ENCODE measurements around the gene GPR146. TPM values are rescaled to one million over a fixed set of nuclear protein-coding genes. Genes with fewer than 3 reads are reported as not detected.

GPR146 gene
- total RNA-seq, 1 experiment from 2014 or later, result 0.95 TPM

GRCh38 chr7:1008733-1009363, 35.5 kb upstream of the GPR146 start:
- DNase-seq (ENCODE audit: low spot score), result no peak
- Histone ChIP-seq H3K4me1 (ENCODE audit: insufficient read depth, low read length, poor library complexity, severe bottlenecking) (no peaks in the 10 kb centered on the region), H3K27me3 (replicated peaks; ENCODE audit: insufficient read depth, low read depth, low read length, poor library complexity) (no peaks in the 10 kb centered on the region), H3K4me3 (ENCODE audit: low read depth, low read length, poor library complexity, severe bottlenecking) (no peak overlapping the region), H3K9me3 (ENCODE audit: low read depth, low read length, poor library complexity, severe bottlenecking) (no peaks in the 10 kb centered on the region), H3K27ac (ENCODE audit: low read depth, low read length, poor library complexity, severe bottlenecking) (no peak overlapping the region), H3K36me3 (ENCODE audit: insufficient read depth, low read length, poor library complexity, severe bottlenecking) (peaks cover 7% of the 10 kb centered on the region)
- BruUV-seq (replicated peaks), result no TSS peak
- TF ChIP-seq EZH2 (IDR thresholded peaks at IDR 0.05; ENCODE audit: borderline replicate concordance, low read depth, low read length, poor library complexity, severe bottlenecking), result no peak
- no peak for TF ChIP-seq CTCF (conservative IDR thresholded peaks at IDR 0.05; ENCODE audit: low read depth, low read length)
- POLR2A ChIA-PET (ENCODE audit: low non-redundant PET), result no interaction called here
- CTCF ChIA-PET, result no interaction called here
- intact Hi-C loops (cut with micrococcal nuclease; ENCODE audit: unreplicated experiment), result no loop called here

DNA sequence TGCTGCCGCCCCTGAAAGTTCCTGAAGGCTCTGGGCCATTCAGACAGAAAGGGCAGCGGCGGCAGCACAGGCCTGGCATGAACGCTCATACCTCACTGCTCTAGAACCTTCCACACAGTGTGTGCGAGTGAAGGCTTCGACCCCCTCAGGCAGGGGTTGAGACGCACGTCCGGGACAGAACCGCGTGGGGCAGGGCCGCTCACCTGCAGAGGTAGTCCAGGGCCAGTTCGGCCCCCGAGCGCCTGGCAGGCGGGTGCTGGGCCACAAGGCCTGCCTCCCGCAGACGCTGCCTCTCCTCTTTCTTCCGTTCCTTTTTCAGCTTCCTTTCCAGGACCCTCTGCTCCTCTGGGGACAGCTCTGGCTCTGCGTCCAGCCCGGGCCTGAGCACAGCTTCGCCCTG, 34.6 kb upstream of the GPR146 start:
- Histone ChIP-seq H3K4me3 (ENCODE audit: low read depth, low read length, poor library complexity, severe bottlenecking) (no peak overlapping the region), H3K36me3 (ENCODE audit: insufficient read depth, low read length, poor library complexity, severe bottlenecking) (peaks cover 7% of the 10 kb centered on the region), H3K4me1 (ENCODE audit: insufficient read depth, low read length, poor library complexity, severe bottlenecking) (no peaks in the 10 kb centered on the region), H3K9me3 (ENCODE audit: low read depth, low read length, poor library complexity, severe bottlenecking) (no peaks in the 10 kb centered on the region), H3K27me3 (replicated peaks; ENCODE audit: insufficient read depth, low read depth, low read length, poor library complexity) (no peaks in the 10 kb centered on the region), H3K27ac (ENCODE audit: low read depth, low read length, poor library complexity, severe bottlenecking) (no peak overlapping the region)
- ChIA-PET CTCF (no interaction called here), POLR2A (ENCODE audit: low non-redundant PET) (no interaction called here)
- intact Hi-C loops (cut with micrococcal nuclease; ENCODE audit: unreplicated experiment), result no loop called here
- TF ChIP-seq EZH2 (IDR thresholded peaks at IDR 0.05; ENCODE audit: borderline replicate concordance, low read depth, low read length, poor library complexity, severe bottlenecking) (no peak), CTCF (conservative IDR thresholded peaks at IDR 0.05; ENCODE audit: low read depth, low read length) (no peak)
- no peak for DNase-seq (ENCODE audit: low spot score)
- no TSS peak for BruUV-seq (replicated peaks)

DNA sequence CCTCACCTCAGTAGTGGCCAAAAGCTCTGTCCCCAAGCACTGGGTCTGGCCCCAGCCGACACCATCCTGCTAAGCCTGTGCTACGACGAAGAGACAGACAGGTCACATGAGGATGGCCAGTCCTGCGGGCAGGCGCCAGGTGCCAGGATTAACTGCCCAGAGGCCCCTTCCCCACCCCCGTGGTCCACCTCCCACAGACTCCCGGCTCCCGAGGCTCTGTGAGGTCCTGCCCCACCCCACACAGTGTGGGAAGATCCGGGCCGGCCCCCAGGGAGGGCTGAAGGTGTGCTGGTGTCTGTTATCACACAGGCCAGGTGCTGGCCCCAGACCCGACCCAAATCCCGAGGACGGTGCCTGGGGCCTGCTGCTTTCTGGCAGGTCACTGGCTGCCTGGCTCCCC, 34.1 kb upstream of the GPR146 start:
- no peaks in the 10 kb centered on the region for H3K27me3 ChIP-seq (replicated peaks; ENCODE audit: insufficient read depth, low read depth, low read length, poor library complexity)
- H3K4me3 ChIP-seq (ENCODE audit: low read depth, low read length, poor library complexity, severe bottlenecking), result no peak overlapping the region
- no TSS peak for BruUV-seq (replicated peaks)
- DNase-seq (ENCODE audit: low spot score), result no peak
- no peaks in the 10 kb centered on the region for H3K4me1 ChIP-seq (ENCODE audit: insufficient read depth, low read length, poor library complexity, severe bottlenecking)
- ChIA-PET POLR2A (ENCODE audit: low non-redundant PET) (no interaction called here), CTCF (no interaction called here)
- TF ChIP-seq EZH2 (IDR thresholded peaks at IDR 0.05; ENCODE audit: borderline replicate concordance, low read depth, low read length, poor library complexity, severe bottlenecking) (no peak), CTCF (conservative IDR thresholded peaks at IDR 0.05; ENCODE audit: low read depth, low read length) (no peak)
- no peaks in the 10 kb centered on the region for H3K9me3 ChIP-seq (ENCODE audit: low read depth, low read length, poor library complexity, severe bottlenecking)
- intact Hi-C loops (cut with micrococcal nuclease; ENCODE audit: unreplicated experiment), result no loop called here
- H3K36me3 ChIP-seq (ENCODE audit: insufficient read depth, low read length, poor library complexity, severe bottlenecking), result peaks cover 7% of the 10 kb centered on the region
- no peak overlapping the region for H3K27ac ChIP-seq (ENCODE audit: low read depth, low read length, poor library complexity, severe bottlenecking)

All from A673 (cell line).